Nephron progenitor cell (in vitro differentiated cells): ENCODE results near the gene TLL2.

ENCODE experiments used
- DNase-seq: peaks from one replicate; pipeline ENCODE4 v3.0.0; 2021
- H3K27ac Mint-ChIP-seq: 2 replicates; pipeline ENCODE4 v1.8.0; 2021; ENCODE audit warnings: mild to moderate bottlenecking, moderate library complexity, mixed read lengths
- H3K27me3 Mint-ChIP-seq: 2 replicates; pipeline ENCODE4 v1.8.0; 2021; ENCODE audit warnings: mild to moderate bottlenecking, low read depth, mixed read lengths; ENCODE audit not compliant: poor library complexity
- H3K36me3 Mint-ChIP-seq: 2 replicates; pipeline ENCODE4 v1.8.0; 2021; ENCODE audit warnings: low read depth, mixed read lengths
- H3K4me1 Mint-ChIP-seq: 2 replicates; pipeline ENCODE4 v1.8.0; 2021; ENCODE audit warnings: mixed read lengths
- H3K4me3 Mint-ChIP-seq: 2 replicates; pipeline ENCODE4 v1.8.0; 2021; ENCODE audit warnings: mild to moderate bottlenecking, moderate library complexity, mixed read lengths
- H3K9me3 Mint-ChIP-seq: 2 replicates; pipeline ENCODE4 v1.8.0; 2021; ENCODE audit warnings: mild to moderate bottlenecking, moderate library complexity, mixed read lengths
- CTCF ChIP-seq: fragments of 200-600 bp; sonication (generic); IDR thresholded peaks from 2 replicates; pipeline ENCODE4 v1.5.0; 2021; ENCODE audit warnings: antibody characterized with exemption

TLL2 gene

GRCh38 chr10:96337106-96337505 lies 176.6 kb downstream of the TLL2 start:
- no peaks in the 10 kb centered on the region for H3K4me1 Mint-ChIP-seq
- TF ChIP-seq CTCF: no peak
- no peak overlapping the region for H3K4me3 Mint-ChIP-seq
- no peak overlapping the region for H3K27ac Mint-ChIP-seq
- no peaks in the 10 kb centered on the region for H3K36me3 Mint-ChIP-seq
- peaks cover 3% of the 10 kb centered on the region for H3K27me3 Mint-ChIP-seq
- no peaks in the 10 kb centered on the region for H3K9me3 Mint-ChIP-seq
- no peak for DNase-seq

GRCh38 chr10:96334616-96335526 lies 178.9 kb downstream of the TLL2 start:
- peaks cover 3% of the 10 kb centered on the region for H3K27me3 Mint-ChIP-seq
- peak; percentile 46 for DNase-seq

GRCh38 chr10:96333101-96333500 lies 180.6 kb downstream of the TLL2 start:
- Mint-ChIP-seq H3K4me3 (no peak overlapping the region), H3K9me3 (no peaks in the 10 kb centered on the region), H3K27ac (no peak overlapping the region), H3K36me3 (no peaks in the 10 kb centered on the region), H3K4me1 (peaks cover 9% of the 10 kb centered on the region), H3K27me3 (peaks cover 6% of the 10 kb centered on the region)
- DNase-seq: no peak
- no peak for TF ChIP-seq CTCF

More at GRCh38 chr10:96334616-96335526, 178.9 kb downstream of the TLL2 start:
- H3K27ac Mint-ChIP-seq: no peak overlapping the region
- peak; percentile 78 for TF ChIP-seq CTCF
- no peaks in the 10 kb centered on the region for H3K9me3 Mint-ChIP-seq
- H3K4me1 Mint-ChIP-seq: peaks cover 4% of the 10 kb centered on the region
- H3K36me3 Mint-ChIP-seq: no peaks in the 10 kb centered on the region
- H3K4me3 Mint-ChIP-seq: no peak overlapping the region

GRCh38 chr10:96327462-96327861 lies 186.3 kb downstream of the TLL2 start:
- Mint-ChIP-seq H3K9me3 (no peaks in the 10 kb centered on the region), H3K4me1 (peaks cover 9% of the 10 kb centered on the region), H3K4me3 (no peak overlapping the region), H3K36me3 (no peaks in the 10 kb centered on the region), H3K27me3 (peaks cover 3% of the 10 kb centered on the region), H3K27ac (no peak overlapping the region)
- no peak for TF ChIP-seq CTCF
- DNase-seq: no peak

GRCh38 chr10:96325719-96326373 lies 187.9 kb downstream of the TLL2 start:
- H3K4me3 Mint-ChIP-seq: no peak overlapping the region
- peaks cover 3% of the 10 kb centered on the region for H3K27me3 Mint-ChIP-seq
- no peaks in the 10 kb centered on the region for H3K9me3 Mint-ChIP-seq
- DNase-seq: no peak
- no peak for TF ChIP-seq CTCF
- no peak overlapping the region for H3K27ac Mint-ChIP-seq
- H3K4me1 Mint-ChIP-seq: peaks cover 5% of the 10 kb centered on the region
- H3K36me3 Mint-ChIP-seq: no peaks in the 10 kb centered on the region
